CD4-positive, alpha-beta memory T cell (primary cell): ENCODE measurements around the gene COA8. TPM values are rescaled to one million over a fixed set of nuclear protein-coding genes. Genes with fewer than 3 reads are reported as not detected.
"Not testable (repeated sequence)": the region's sequence is repeated elsewhere in the genome, so short reads cannot be mapped to it uniquely, and the experiment has no call there.

Source experiments
- CTCF ChIA-PET: fragments of 350-600 bp; sonication (Branson Sonifier 250); formaldehyde crosslinking; loops from one replicate; lab custom pipeline; 2021; ENCODE audit warnings: inconsistent platforms; ENCODE audit not compliant: partially characterized antibody; lab: Charles Lee
- POLR2A ChIA-PET: fragments of 350-600 bp; sonication (Branson Sonifier 250); formaldehyde crosslinking; loops from one replicate; lab custom pipeline; 2021; ENCODE audit not compliant: partially characterized antibody; lab: Charles Lee
- DNase-seq, 5 donors: peaks; one replicate each; pipeline versions ENCODE4 v3.0.0 to v3.0.0-alpha.2; 2020 to 2022; ENCODE audit warnings: mixed read lengths in 1 of 5
- H3K27ac ChIP-seq: one replicate; pipeline ENCODE4 v1.7.0; 2013; ENCODE audit warnings: low read depth, low read length
- H3K27me3 ChIP-seq: 2 replicates; pipeline ENCODE4 v1.7.0; 2013; ENCODE audit warnings: mild to moderate bottlenecking, low read length, moderate library complexity; ENCODE audit not compliant: insufficient read depth
- H3K36me3 ChIP-seq: 2 replicates; pipeline ENCODE4 v1.7.0; 2013; ENCODE audit warnings: mild to moderate bottlenecking, low read length, moderate library complexity; ENCODE audit not compliant: insufficient read depth
- H3K4me1 ChIP-seq: 2 replicates; pipeline ENCODE4 v1.7.0; 2013; ENCODE audit warnings: mild to moderate bottlenecking, low read length, moderate library complexity; ENCODE audit not compliant: insufficient read depth
- H3K4me3 ChIP-seq, 2 donors: one replicate each; pipeline ENCODE4 v1.7.0; 2013; ENCODE audit warnings: low read length in 2 of 2, mild to moderate bottlenecking in 1 of 2
- H3K9me3 ChIP-seq, 2 donors: one replicate each; pipeline ENCODE4 v1.7.0; 2013; ENCODE audit warnings: low read length in 2 of 2, control low read depth in 1 of 2; ENCODE audit not compliant: control insufficient read depth in 1 of 2
- H3K27ac Mint-ChIP-seq, 7 donors: one replicate each; pipeline ENCODE4 v1.8.0; 2020 to 2021; ENCODE audit warnings: mixed read lengths in 7 of 7, mild to moderate bottlenecking in 6 of 7, inconsistent platforms in 3 of 7, moderate library complexity in 3 of 7
- H3K27me3 Mint-ChIP-seq, 2 donors: one replicate each; pipeline ENCODE4 v1.8.0; 2020 to 2021; ENCODE audit warnings: mixed read lengths in 2 of 2
- H3K36me3 Mint-ChIP-seq, 2 donors: one replicate each; pipeline ENCODE4 v1.8.0; 2020 to 2021; ENCODE audit warnings: mixed read lengths in 2 of 2, inconsistent platforms in 1 of 2, mild to moderate bottlenecking in 1 of 2
- H3K4me1 Mint-ChIP-seq, 4 donors: one replicate each; pipeline ENCODE4 v1.8.0; 2020 to 2021; ENCODE audit warnings: mixed read lengths in 4 of 4, mild to moderate bottlenecking in 1 of 4
- H3K4me3 Mint-ChIP-seq, 8 donors: one replicate each; pipeline ENCODE4 v1.8.0; 2020 to 2021; ENCODE audit warnings: mixed read lengths in 8 of 8, mild to moderate bottlenecking in 7 of 8, moderate library complexity in 6 of 8, inconsistent platforms in 3 of 8
- H3K9me3 Mint-ChIP-seq, 8 donors: one replicate each; pipeline ENCODE4 v1.8.0; 2020 to 2021; ENCODE audit warnings: mixed read lengths in 8 of 8, mild to moderate bottlenecking in 5 of 8, inconsistent platforms in 3 of 8, moderate library complexity in 1 of 8
- intact Hi-C: fragments of 100-400 bp; cut with micrococcal nuclease; formaldehyde crosslinking; loops from one replicate; pipeline ENCODE4 v1.15.1; 2023
- polyA plus RNA-seq, 2 donors: library from polyadenylated mRNA; unstranded; fragments of 300-500 nt; fragmentation: Illumina TruSeq; gene quantifications; one replicate each; pipeline ENCODE4 v1.2.3, GENCODE V29; 2021
- total RNA-seq, 2 experiments: library from RNA; stranded (reverse); gene quantifications; one replicate each; pipeline ENCODE4 v1.2.3, GENCODE V29; 2021

Gene COA8
- total and polyA plus RNA-seq, 4 experiments from 2014 or later = 26.1 to 63.9 (median 41.1) TPM

GRCh38 chr14:103525430-103526246 lies 37.1 kb upstream of the COA8 start:
- DNase-seq, H3K36me3 Mint-ChIP-seq, H3K36me3 ChIP-seq, H3K9me3 Mint-ChIP-seq, intact Hi-C loops, POLR2A ChIA-PET, CTCF ChIA-PET, H3K9me3 ChIP-seq, H3K27me3 ChIP-seq, H3K4me3 ChIP-seq, H3K27ac ChIP-seq, H3K27me3 Mint-ChIP-seq: not testable (repeated sequence)
- H3K27ac Mint-ChIP-seq = peak overlapping the region in 4 of 7 donors; percentile 35 to 76 (median 54)
- H3K4me3 Mint-ChIP-seq = peak overlapping the region in 2 of 8 donors; percentile 21 to 68
- peaks cover 15 to 45% (median 22%) of the 10 kb centered on the region in 4 donors for H3K4me1 Mint-ChIP-seq
- H3K4me1 ChIP-seq = peaks cover 35% of the 10 kb centered on the region

DNA sequence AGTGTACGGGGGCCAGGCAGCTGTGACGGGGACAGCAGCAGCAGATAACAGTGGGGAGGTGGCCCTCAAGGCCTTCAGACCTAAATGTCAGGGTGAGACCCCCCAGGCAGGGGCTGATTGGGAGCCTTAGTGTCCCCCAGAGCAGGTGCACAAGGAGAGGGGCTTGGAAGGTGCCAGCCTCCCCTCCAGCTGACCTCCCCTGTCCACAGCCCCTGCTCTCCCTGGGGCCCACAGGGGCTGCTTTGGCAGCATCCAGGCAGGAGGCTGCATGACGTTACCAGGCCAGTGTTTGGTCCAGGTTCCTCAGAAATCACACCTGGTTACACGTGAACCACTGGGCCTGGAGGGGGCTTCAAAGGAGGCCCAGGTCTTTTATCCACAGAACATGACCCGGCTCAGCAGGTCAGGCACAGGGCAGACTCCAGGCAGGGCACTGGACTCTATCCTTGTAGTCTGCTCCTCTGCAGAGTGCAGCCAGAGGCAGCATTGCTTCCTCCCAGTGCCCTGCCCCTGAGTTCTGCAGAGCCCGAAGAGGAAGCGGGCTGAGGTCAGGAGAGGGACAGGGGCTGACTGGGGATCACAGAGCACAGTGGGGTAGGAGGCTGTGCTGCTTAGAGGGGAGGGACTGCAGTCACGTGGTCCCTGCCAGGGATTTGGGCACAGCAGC lies 36.4 kb upstream of the COA8 start:
- Histone ChIP-seq H3K4me3 (no peak overlapping the region), H3K4me1 (peaks cover 38% of the 10 kb centered on the region), H3K27ac (no peak overlapping the region), H3K36me3 (no peaks in the 10 kb centered on the region), H3K27me3 (no peaks in the 10 kb centered on the region), H3K9me3 (no peaks in the 10 kb centered on the region)
- H3K27me3 Mint-ChIP-seq = peaks cover 0 to 3% of the 10 kb centered on the region in 2 donors
- POLR2A ChIA-PET = interaction anchor here (5.9 kb wide), 1 partner anchor 36 kb away, joined by 31 read pairs; the partner anchor contains the start of genes BAG5 and COA8
- no peak for DNase-seq
- H3K4me1 Mint-ChIP-seq = peaks cover 17 to 51% (median 26%) of the 10 kb centered on the region in 4 donors
- H3K9me3 Mint-ChIP-seq = no peaks in the 10 kb centered on the region
- intact Hi-C loops = no loop called here
- CTCF ChIA-PET = interaction anchor here (1.5 kb wide), 1 partner anchor 8 kb away, joined by 4 read pairs; no protein-coding TSS in a partner anchor
- peak overlapping the region in 3 of 7 donors; percentile 6 to 76 (median 35) for H3K27ac Mint-ChIP-seq
- peaks cover 0 to 2% of the 10 kb centered on the region in 2 donors for H3K36me3 Mint-ChIP-seq
- H3K4me3 Mint-ChIP-seq = no peak overlapping the region

DNA sequence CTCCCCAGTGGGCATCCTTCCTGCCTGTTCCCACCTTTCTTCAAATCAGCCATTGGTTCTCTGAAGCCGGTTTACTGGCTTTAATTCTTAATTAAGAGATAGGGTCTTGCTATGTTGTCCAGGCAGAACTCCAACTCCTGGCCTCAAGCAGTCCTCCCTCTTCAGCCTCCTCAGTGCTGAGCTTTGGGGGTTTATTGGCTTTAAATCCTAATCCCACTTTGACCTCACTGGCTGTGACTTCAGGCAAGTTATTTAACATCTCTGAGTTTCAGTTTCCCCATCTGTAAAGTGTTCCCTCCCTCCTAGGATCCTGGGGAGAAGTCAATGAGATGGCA lies 35.9 kb upstream of the COA8 start:
- Histone ChIP-seq H3K27ac (no peak overlapping the region), H3K36me3 (no peaks in the 10 kb centered on the region), H3K4me3 (no peak overlapping the region), H3K4me1 (peaks cover 38% of the 10 kb centered on the region), H3K9me3 (no peaks in the 10 kb centered on the region), H3K27me3 (no peaks in the 10 kb centered on the region)
- peaks cover 0 to 2% of the 10 kb centered on the region in 2 donors for H3K36me3 Mint-ChIP-seq
- peaks cover 0 to 3% of the 10 kb centered on the region in 2 donors for H3K27me3 Mint-ChIP-seq
- H3K4me1 Mint-ChIP-seq = peaks cover 17 to 56% (median 28%) of the 10 kb centered on the region in 4 donors
- peak overlapping the region in 6 of 7 donors; percentile 42 to 95 (median 76) for H3K27ac Mint-ChIP-seq
- no peaks in the 10 kb centered on the region for H3K9me3 Mint-ChIP-seq
- CTCF ChIA-PET = interaction anchor here (1.5 kb wide), 1 partner anchor 8 kb away, joined by 4 read pairs; no protein-coding TSS in a partner anchor
- intact Hi-C loops = no loop called here
- H3K4me3 Mint-ChIP-seq = peak overlapping the region in 3 of 8 donors; percentile 15 to 91 (median 74)
- no peak for DNase-seq
- POLR2A ChIA-PET = interaction anchor here (5.9 kb wide), 1 partner anchor 35 kb away, joined by 31 read pairs; the partner anchor contains the start of genes BAG5 and COA8

- H3K27ac Mint-ChIP-seq = peak overlapping the region; percentile 61 to 97 (median 78)
- H3K36me3 Mint-ChIP-seq = peaks cover 0 to 2% of the 10 kb centered on the region in 2 donors
- H3K36me3 ChIP-seq = no peaks in the 10 kb centered on the region
- no peaks in the 10 kb centered on the region for H3K9me3 Mint-ChIP-seq
- peaks cover 17 to 58% (median 28%) of the 10 kb centered on the region in 4 donors for H3K4me1 Mint-ChIP-seq
- CTCF ChIA-PET = interaction anchor here (1.5 to 2.4 kb wide), 2 partner anchors 9 kb away, joined by 4 to 12 read pairs; no protein-coding TSS in a partner anchor
- no peak overlapping the region for H3K27ac ChIP-seq
- peaks cover 0 to 3% of the 10 kb centered on the region in 2 donors for H3K27me3 Mint-ChIP-seq
- no peaks in the 10 kb centered on the region for H3K9me3 ChIP-seq
- DNase-seq = no peak
- H3K27me3 ChIP-seq = no peaks in the 10 kb centered on the region
- intact Hi-C loops = loop anchor here (2.0 kb wide), 1 partner anchor 35 kb away; the partner anchor contains the start of genes BAG5 and COA8
- POLR2A ChIA-PET = interaction anchor here (1.2 to 5.9 kb wide), 4 partner anchors 9 to 194 kb away, joined by 5 to 31 read pairs (median 6); partner anchors contain the start of genes BAG5, COA8, EIF5 and KLC1
- peaks cover 34% of the 10 kb centered on the region for H3K4me1 ChIP-seq
- peak overlapping the region; percentile 64 to 93 (median 91) for H3K4me3 Mint-ChIP-seq
- H3K4me3 ChIP-seq = no peak overlapping the region
These were observed 35.2 kb upstream of the COA8 start for GRCh38 chr14:103527408-103528145.

DNA sequence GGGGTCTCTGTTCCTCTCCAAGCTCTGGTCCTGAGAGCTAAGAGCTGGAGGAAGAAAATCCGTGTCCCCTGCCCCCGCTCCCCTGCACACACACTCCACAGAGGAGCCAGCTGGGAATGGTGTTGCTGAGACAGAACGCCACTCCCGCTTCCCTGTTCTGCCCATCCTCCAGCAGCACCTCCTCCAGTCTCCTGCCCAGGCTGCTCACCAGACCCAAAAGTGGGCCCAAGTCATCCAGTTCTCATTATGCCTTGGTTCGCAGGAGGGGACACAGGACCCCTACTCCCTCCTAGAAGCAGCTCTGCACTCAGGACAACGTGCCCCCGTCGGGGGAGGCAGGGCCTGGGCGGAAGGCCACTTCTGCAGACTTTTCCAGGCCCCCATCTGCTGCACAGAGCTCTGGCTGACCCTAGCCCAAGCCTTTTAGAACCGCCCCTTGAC lies 34.6 kb upstream of the COA8 start:
- Histone ChIP-seq H3K36me3 (no peaks in the 10 kb centered on the region), H3K4me3 (peak overlapping the region; percentile 52 to 71), H3K27ac (peak overlapping the region; percentile 76), H3K9me3 (no peaks in the 10 kb centered on the region), H3K27me3 (no peaks in the 10 kb centered on the region), H3K4me1 (peaks cover 30% of the 10 kb centered on the region)
- intact Hi-C loops = loop anchor here (2.0 kb wide), 1 partner anchor 35 kb away; the partner anchor contains the start of genes BAG5 and COA8
- DNase-seq = no peak
- Mint-ChIP-seq H3K9me3 (no peaks in the 10 kb centered on the region), H3K27ac (peak overlapping the region; percentile 87 to 97 (median 96)), H3K4me3 (peak overlapping the region; percentile 91 to 96 (median 92)), H3K36me3 (peaks cover 0 to 2% of the 10 kb centered on the region in 2 donors), H3K4me1 (peaks cover 17 to 58% (median 28%) of the 10 kb centered on the region in 4 donors), H3K27me3 (peaks cover 0 to 3% of the 10 kb centered on the region in 2 donors)
- ChIA-PET CTCF (interaction anchor here (2.4 kb wide), 1 partner anchor 9 kb away, joined by 12 read pairs; no protein-coding TSS in a partner anchor), POLR2A (interaction anchor here (0.7 to 5.9 kb wide), 6 partner anchors 7 to 195 kb away, joined by 3 to 31 read pairs (median 6); partner anchors contain the start of genes BAG5, CKB, COA8 and EIF5)
